PFSK-1 (cell line): ENCODE results near the gene S1PR3.

ENCODE experiments used
- FOXP2 ChIP-seq: optimal IDR thresholded peaks from 2 replicates; pipeline ENCODE3; 2011; ENCODE audit warnings: borderline replicate concordance, control low read depth, inconsistent platforms; ENCODE audit not compliant: insufficient read depth; ENCODE audit errors: extremely low read length, extremely low read depth
- POLR2AphosphoS5 ChIP-seq: IDR thresholded peaks from 2 replicates; pipeline ENCODE4 v1.6.1; 2012; ENCODE audit warnings: low read depth, mild to moderate bottlenecking, control low read depth, low read length, moderate library complexity
- SIN3A ChIP-seq: IDR thresholded peaks from 2 replicates; pipeline ENCODE4 v1.6.1; 2012; ENCODE audit warnings: mild to moderate bottlenecking, low read length, moderate library complexity, borderline replicate concordance; ENCODE audit not compliant: insufficient read depth
- TAF1 ChIP-seq: IDR thresholded peaks from 2 replicates; pipeline ENCODE4 v1.6.1; 2012; ENCODE audit warnings: low read length, control low read depth, borderline replicate concordance; ENCODE audit not compliant: insufficient read depth
- TF ChIP-seq, protein P1 (sequence below), 2 experiments: IDR thresholded peaks; 2 replicates each; pipeline versions ENCODE4 v1.6.1 to v1.8.0; 2011 to 2012; ENCODE audit warnings: low read depth in 2 of 2, low read length in 2 of 2, control low read depth in 1 of 2, inconsistent platforms in 1 of 2, mild to moderate bottlenecking in 1 of 2, moderate library complexity in 1 of 2; ENCODE audit not compliant: insufficient read depth in 1 of 2

The S1PR3 gene

DNA sequence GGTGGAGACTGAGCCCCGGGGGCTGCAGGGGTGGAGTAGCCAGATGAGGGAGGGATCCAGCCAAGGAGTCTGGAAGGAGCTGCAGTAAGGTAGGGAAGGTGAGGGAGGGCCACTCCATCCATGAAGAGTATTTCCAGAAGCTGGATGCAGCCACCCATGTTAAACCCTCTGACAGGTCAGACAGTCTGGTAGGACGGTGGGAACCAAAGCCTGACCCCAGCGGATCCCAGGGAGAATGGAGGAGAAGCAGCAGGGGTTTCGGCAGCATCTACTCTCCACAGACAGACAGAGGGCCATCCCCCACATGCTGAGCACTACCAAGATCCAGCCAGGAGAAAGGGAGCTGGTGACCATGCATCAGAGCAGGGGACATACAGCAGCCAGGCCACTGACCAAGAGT lies 22.5 kb upstream of the S1PR3 start:
- TF ChIP-seq, protein P1, sequence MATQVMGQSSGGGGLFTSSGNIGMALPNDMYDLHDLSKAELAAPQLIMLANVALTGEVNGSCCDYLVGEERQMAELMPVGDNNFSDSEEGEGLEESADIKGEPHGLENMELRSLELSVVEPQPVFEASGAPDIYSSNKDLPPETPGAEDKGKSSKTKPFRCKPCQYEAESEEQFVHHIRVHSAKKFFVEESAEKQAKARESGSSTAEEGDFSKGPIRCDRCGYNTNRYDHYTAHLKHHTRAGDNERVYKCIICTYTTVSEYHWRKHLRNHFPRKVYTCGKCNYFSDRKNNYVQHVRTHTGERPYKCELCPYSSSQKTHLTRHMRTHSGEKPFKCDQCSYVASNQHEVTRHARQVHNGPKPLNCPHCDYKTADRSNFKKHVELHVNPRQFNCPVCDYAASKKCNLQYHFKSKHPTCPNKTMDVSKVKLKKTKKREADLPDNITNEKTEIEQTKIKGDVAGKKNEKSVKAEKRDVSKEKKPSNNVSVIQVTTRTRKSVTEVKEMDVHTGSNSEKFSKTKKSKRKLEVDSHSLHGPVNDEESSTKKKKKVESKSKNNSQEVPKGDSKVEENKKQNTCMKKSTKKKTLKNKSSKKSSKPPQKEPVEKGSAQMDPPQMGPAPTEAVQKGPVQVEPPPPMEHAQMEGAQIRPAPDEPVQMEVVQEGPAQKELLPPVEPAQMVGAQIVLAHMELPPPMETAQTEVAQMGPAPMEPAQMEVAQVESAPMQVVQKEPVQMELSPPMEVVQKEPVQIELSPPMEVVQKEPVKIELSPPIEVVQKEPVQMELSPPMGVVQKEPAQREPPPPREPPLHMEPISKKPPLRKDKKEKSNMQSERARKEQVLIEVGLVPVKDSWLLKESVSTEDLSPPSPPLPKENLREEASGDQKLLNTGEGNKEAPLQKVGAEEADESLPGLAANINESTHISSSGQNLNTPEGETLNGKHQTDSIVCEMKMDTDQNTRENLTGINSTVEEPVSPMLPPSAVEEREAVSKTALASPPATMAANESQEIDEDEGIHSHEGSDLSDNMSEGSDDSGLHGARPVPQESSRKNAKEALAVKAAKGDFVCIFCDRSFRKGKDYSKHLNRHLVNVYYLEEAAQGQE (IDR thresholded peaks at IDR 0.05; ENCODE audit: insufficient read depth in 1 of 2, low read depth in 2 of 2, low read length in 2 of 2) = no peak
- TF ChIP-seq POLR2AphosphoS5 = no peak
- TF ChIP-seq SIN3A = no peak
- no peak for TF ChIP-seq FOXP2
- TF ChIP-seq TAF1 = no peak

DNA sequence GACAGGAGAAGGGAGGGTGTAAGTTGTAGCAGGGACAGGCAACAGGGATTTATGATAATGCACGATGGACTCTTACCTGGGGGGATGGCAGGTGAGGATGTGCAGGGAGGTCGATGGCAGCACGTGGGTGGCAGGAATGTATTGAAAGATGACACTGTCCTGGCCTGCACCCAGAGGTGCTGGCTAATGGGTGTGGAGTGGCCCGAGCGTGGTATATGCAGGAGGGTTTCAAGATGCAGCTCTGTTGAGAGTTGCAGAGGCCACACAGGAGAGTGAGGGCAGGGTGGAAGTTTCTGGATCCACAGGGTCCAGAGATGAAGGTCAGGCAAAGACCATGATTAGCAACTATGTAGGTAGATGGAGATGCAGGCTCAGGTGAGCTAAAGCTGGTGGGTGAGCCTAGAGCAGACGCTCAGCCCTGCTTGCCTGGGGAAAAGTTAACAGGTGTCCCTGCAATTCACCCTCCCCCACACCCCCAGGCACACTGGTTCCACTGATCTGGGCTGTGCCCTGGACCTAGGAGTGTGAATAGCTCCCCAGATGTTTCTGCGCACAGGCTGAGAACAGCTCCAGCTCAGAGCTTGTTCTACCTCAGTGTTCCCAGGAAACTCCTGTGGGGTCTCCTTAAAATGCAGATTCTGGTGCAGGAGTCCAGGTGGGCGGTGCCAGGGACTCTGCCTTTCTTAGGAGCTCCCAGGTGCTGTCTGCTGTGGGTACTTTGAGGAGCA lies 21.5 kb upstream of the S1PR3 start:
- TF ChIP-seq SIN3A = no peak
- no peak for TF ChIP-seq POLR2AphosphoS5
- TF ChIP-seq, protein P1 (IDR thresholded peaks at IDR 0.05; ENCODE audit: insufficient read depth in 1 of 2, low read depth in 2 of 2, low read length in 2 of 2) = no peak
- no peak for TF ChIP-seq FOXP2
- no peak for TF ChIP-seq TAF1

DNA sequence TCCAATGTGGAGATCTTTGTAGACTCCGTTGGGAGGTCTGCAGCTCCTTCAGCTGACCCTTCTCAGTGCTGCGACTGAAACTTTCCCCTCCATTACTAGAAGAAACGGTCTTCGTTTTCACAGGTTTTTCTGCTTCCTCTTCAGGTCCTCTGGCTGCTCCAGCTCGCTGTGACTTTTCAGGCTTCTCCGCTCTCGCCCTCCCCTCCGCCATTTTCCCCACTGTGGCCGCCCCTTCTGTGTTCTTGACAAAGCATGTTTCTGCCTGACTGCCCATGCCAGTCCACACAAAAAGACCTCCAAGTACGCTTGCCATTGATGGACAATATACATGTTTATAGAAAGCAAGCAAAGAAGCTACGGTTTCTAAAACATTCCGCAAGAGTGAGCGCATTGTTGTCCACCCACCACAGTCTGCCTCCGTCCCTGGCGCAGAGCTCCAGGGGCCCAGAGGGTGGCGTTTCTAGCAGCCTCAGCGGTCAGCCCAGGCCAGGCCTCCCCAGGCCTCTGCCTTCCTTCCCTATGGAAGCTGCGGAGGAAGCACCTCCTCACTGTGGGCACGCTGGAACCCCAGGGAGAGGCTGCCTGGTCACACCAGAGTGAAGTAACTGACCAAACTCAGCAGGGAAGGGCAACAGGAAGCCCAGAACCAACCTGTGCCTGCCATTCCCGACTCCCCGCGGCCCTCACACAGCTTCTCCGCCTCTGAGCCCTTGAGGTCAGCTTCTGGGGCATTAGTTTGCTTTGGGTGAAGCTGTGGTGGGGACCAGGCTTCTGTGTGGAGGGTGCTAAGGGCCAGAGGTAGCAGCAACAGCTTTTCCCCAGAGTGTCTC lies 19.9 kb upstream of the S1PR3 start:
- no peak for TF ChIP-seq TAF1

DNA sequence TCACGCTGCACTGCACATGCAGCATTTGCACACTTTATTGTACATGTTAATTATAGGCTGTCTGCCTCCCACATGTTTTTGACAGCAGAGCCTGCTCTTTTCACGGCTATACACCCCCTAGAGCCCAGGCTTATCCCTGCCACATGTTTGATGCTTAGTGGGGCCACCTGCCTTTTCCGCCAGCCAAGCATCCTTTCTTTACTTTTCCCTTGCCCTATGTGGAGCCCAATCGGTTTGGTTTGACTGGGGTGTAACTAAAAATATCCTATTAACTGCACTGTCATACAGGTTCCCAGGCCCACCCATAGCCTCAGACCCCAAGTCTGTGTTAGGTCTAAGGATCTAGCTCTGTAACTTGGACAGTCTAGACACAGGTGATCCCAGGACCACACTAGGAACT lies 18.9 kb upstream of the S1PR3 start:
- TF ChIP-seq POLR2AphosphoS5 (no peak), TAF1 (no peak), SIN3A (no peak), FOXP2 (no peak)
- TF ChIP-seq, protein P1 (IDR thresholded peaks at IDR 0.05; ENCODE audit: insufficient read depth in 1 of 2, low read depth in 2 of 2, low read length in 2 of 2) = no peak

DNA sequence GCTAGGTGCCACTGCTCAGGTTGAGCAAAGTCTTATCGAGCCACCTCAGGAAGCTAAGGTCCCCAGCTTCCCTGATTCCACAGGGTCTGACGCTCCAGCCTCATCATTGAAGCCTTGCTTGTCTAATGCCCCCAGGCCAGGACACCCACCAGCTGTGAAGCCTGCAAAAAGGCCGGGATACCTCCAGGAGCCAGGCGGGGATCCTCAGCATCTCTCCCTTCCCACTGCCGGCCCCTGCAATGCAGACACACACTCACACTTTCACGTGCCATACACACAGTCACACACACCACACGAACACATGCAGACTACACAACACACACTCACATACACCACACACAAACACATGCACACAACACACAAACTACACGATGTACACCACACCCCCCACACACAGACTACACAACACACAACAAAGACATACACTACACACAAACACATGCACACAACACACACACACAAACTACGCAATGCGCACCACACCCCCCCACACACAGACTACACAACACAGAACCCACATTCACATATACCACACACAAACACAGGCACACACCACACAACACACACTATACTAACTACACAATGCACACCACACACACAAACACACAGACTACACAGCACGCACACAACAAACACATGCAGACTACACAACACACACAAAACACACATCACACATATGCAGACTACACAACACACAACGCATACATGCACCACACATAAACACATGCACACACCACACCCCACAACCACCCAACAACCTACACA lies 17.8 kb upstream of the S1PR3 start:
- no peak for TF ChIP-seq SIN3A
- no peak for TF ChIP-seq POLR2AphosphoS5
- TF ChIP-seq, protein P1 (IDR thresholded peaks at IDR 0.05; ENCODE audit: insufficient read depth in 1 of 2, low read depth in 2 of 2, low read length in 2 of 2) = no peak
- TF ChIP-seq FOXP2 = no peak
- no peak for TF ChIP-seq TAF1
